HepG2 (cell line): ENCODE measurements around the gene ASPRV1. TPM values are rescaled to one million over a fixed set of nuclear protein-coding genes. Genes with fewer than 3 reads are reported as not detected.

Experiments
- ATAC-seq: fragments of 200-7000 bp; cut with Tn5 transposase; 3 replicates; pipeline ENCODE4 v1.9.1; 2020; ENCODE audit warnings: mild to moderate bottlenecking, moderate library complexity
- BruUV-seq: library from RNA; stranded (reverse); fragments of 400-500 nt; replicated peaks from 2 replicates; lab custom pipeline; 2021; lab: Mats Ljungman, UMichigan
- CTCF ChIA-PET: fragments of 300-600 bp; formaldehyde crosslinking; extraction: SDS; loops from one replicate; lab custom pipeline; 2021; ENCODE audit warnings: low total read pairs, inconsistent platforms, low intra/inter-chr PET ratio; lab: Yijun Ruan, JAX
- POLR2A ChIA-PET: fragments of 350-600 bp; sonication (Branson Sonifier 250); formaldehyde crosslinking; loops from one replicate; lab custom pipeline; 2020; ENCODE audit warnings: antibody characterized with exemption, inconsistent platforms; lab: Yijun Ruan, JAX
- DNase-seq: peaks from one replicate; pipeline ENCODE4 v3.0.0-alpha.2; 2015; ENCODE audit warnings: low spot score
- FAIRE-seq: peaks from 3 replicates; lab custom pipeline; 2011; peaks lifted over from hg19 to GRCh38; lab: Jason Lieb, UNC
- H2AFZ ChIP-seq: one replicate; pipeline ENCODE4 v1.6.1; 2011; ENCODE audit warnings: low read length, inconsistent platforms
- H3K27ac ChIP-seq: fragments of 300-600 bp; 3 replicates; pipeline ENCODE4 v1.8.0; 2011; ENCODE audit warnings: mixed run types, mild to moderate bottlenecking, mixed read lengths, low read length, inconsistent platforms; ENCODE audit not compliant: insufficient read depth; ENCODE audit errors: extremely low read length
- H3K27me3 ChIP-seq, 2 experiments: fragments of 200-600 bp in 1 of 2; 2 replicates in 1 of 2; 3 replicates in 1 of 2; pipeline versions ENCODE4 v1.6.0 to v1.8.0; 2011; ENCODE audit warnings: low read length in 2 of 2, mild to moderate bottlenecking in 2 of 2, moderate library complexity in 2 of 2, inconsistent platforms in 1 of 2; ENCODE audit not compliant: insufficient read depth in 2 of 2, control insufficient read depth in 1 of 2
- H3K36me3 ChIP-seq, 2 experiments: fragments of 200-600 bp in 1 of 2; replicated peaks in 1 of 2; 2 replicates in 1 of 2; 3 replicates in 1 of 2; pipeline versions ENCODE4 v1.5.1 to v1.8.0; 2011; ENCODE audit warnings: low read length in 2 of 2, inconsistent platforms in 1 of 2; ENCODE audit not compliant: insufficient read depth in 2 of 2, control insufficient read depth in 1 of 2
- H3K4me1 ChIP-seq: 2 replicates; pipeline ENCODE4 v1.5.1; 2012; ENCODE audit warnings: low read length, inconsistent platforms; ENCODE audit not compliant: insufficient read depth
- H3K4me2 ChIP-seq: 2 replicates; pipeline ENCODE4 v1.6.0; 2011; ENCODE audit warnings: low read depth, low read length, inconsistent platforms
- H3K4me3 ChIP-seq, 3 experiments: fragments of 200-600 bp in 1 of 3; sonication (generic), shearing (Covaris generic) in 1 of 3; replicated peaks in 1 of 3; 2 replicates each; pipeline ENCODE4 v1.5.1; 2011 to 2016; ENCODE audit warnings: low read length in 3 of 3, inconsistent platforms in 2 of 3, low read depth in 2 of 3, mild to moderate bottlenecking in 2 of 3, control low read depth in 1 of 3, mixed read lengths in 1 of 3; ENCODE audit not compliant: insufficient read depth in 1 of 3
- H3K79me2 ChIP-seq: one replicate; pipeline ENCODE4 v1.6.1; 2011; ENCODE audit warnings: low read length, inconsistent platforms; ENCODE audit not compliant: insufficient read depth
- H3K9ac ChIP-seq: 2 replicates; pipeline ENCODE4 v1.6.0; 2011; ENCODE audit warnings: mild to moderate bottlenecking, low read depth, low read length, inconsistent platforms; ENCODE audit not compliant: insufficient read depth
- H3K9me3 ChIP-seq: 2 replicates; pipeline ENCODE4 v1.5.1; 2012; ENCODE audit warnings: mild to moderate bottlenecking, low read length
- H4K20me1 ChIP-seq: 2 replicates; pipeline ENCODE4 v1.6.0; 2011; ENCODE audit warnings: inconsistent platforms, mild to moderate bottlenecking, low read length, moderate library complexity; ENCODE audit not compliant: insufficient read depth
- JUNB ChIP-seq: sonication (generic); formaldehyde crosslinking; IDR thresholded peaks from 2 replicates; pipeline ENCODE4 v1.8.0; 2022; ENCODE audit warnings: missing genetic modification reagents, mild to moderate bottlenecking, borderline replicate concordance
- NONO ChIP-seq, 2 experiments: fragments of 450-650 bp in 1 of 2; sonication (generic) in 1 of 2; formaldehyde crosslinking in 1 of 2; IDR thresholded peaks in 1 of 2; conservative IDR thresholded peaks in 1 of 2; 2 replicates each; pipeline versions ENCODE4 v1.6.1 to v1.8.0; 2017 to 2022; ENCODE audit warnings: mild to moderate bottlenecking in 1 of 2, missing genetic modification reagents in 1 of 2, moderate library complexity in 1 of 2
- RFXANK ChIP-seq: IDR thresholded peaks from 2 replicates; pipeline ENCODE4 v1.6.1; 2016
- ZNF34 ChIP-seq: sonication (generic); formaldehyde crosslinking; IDR thresholded peaks from 2 replicates; pipeline ENCODE4 v1.4.0; 2020; ENCODE audit warnings: mild to moderate bottlenecking, missing genetic modification reagents, borderline replicate concordance
- ZNF441 ChIP-seq: sonication (generic); formaldehyde crosslinking; IDR thresholded peaks from 2 replicates; pipeline ENCODE4 v1.7.0; 2021; ENCODE audit warnings: missing genetic modification reagents, borderline replicate concordance
- ZNF547 ChIP-seq: sonication (generic); formaldehyde crosslinking; IDR thresholded peaks from 2 replicates; pipeline ENCODE4 v1.5.1; 2020; ENCODE audit warnings: mild to moderate bottlenecking, missing genetic modification reagents
- ZNF549 ChIP-seq: sonication (generic); formaldehyde crosslinking; IDR thresholded peaks from 2 replicates; pipeline ENCODE4 v1.5.0; 2020; ENCODE audit warnings: missing genetic modification reagents
- ZNF564 ChIP-seq: sonication (generic); formaldehyde crosslinking; IDR thresholded peaks from 2 replicates; pipeline ENCODE4 v1.8.1; 2023; ENCODE audit warnings: mild to moderate bottlenecking, missing genetic modification reagents
- ZNF772 ChIP-seq: sonication (generic); formaldehyde crosslinking; IDR thresholded peaks from 2 replicates; pipeline ENCODE4 v1.5.0; 2020; ENCODE audit warnings: mild to moderate bottlenecking, missing genetic modification reagents
- WGBS: methylation state at CpG from one replicate; pipeline ENCODE4 v1.1.6; 2017; ENCODE audit warnings: low lambda C conversion rate; 5-methylcytosine and 5-hydroxymethylcytosine counted together
- in situ Hi-C: cut with HindIII; loops from 2 replicates; pipeline ENCODE4 v1.10.0; 2017; ENCODE audit warnings: low pct_unique_long_range_greater_than_20kb; ENCODE audit not compliant: extremely low pct_ligation_motif_present
- intact Hi-C: fragments of 100-400 bp; cut with micrococcal nuclease; formaldehyde crosslinking; loops from one replicate; pipeline ENCODE4 v1.10.0; 2022; ENCODE audit not compliant: unreplicated experiment
- polyA plus RNA-seq, 8 experiments: library from polyadenylated mRNA; depleted of rRNA in 3 of 8; stranded (reverse) in 7 of 8; unstranded in 1 of 8; fragments of >200 nt; fragmentation: Illumina TruSeq in 4 of 8; extraction: Trizol in 4 of 8; gene quantifications; 2 replicates each; pipeline versions ENCODE4 v1.2.1 to v1.2.3, GENCODE V29; 2011 to 2016; ENCODE audit warnings: low read depth in 4 of 8, missing spikeins in 1 of 8, mixed read lengths in 1 of 8; ENCODE audit not compliant: insufficient read depth in 1 of 8
- total RNA-seq, 5 experiments: library from RNA; depleted of rRNA; stranded (reverse); fragments of >200 nt; fragmentation: Illumina TruSeq; extraction: Trizol; gene quantifications; 2 replicates each; pipeline ENCODE4 v1.2.3, GENCODE V29; 2016; ENCODE audit warnings: low read depth in 1 of 5
- TF ChIP-seq, protein P1 (sequence below): sonication (generic); formaldehyde crosslinking; IDR thresholded peaks from 2 replicates; pipeline ENCODE4 v1.4.0; 2020; ENCODE audit warnings: low read depth, missing genetic modification reagents
- TF ChIP-seq, protein P2 (sequence below): sonication (generic); formaldehyde crosslinking; IDR thresholded peaks from 2 replicates; pipeline ENCODE4 v1.4.0; 2020; ENCODE audit warnings: low read depth, mild to moderate bottlenecking, missing genetic modification reagents
- TF ChIP-seq, protein P3 (sequence below): sonication (generic); IDR thresholded peaks from 2 replicates; pipeline ENCODE4 v1.6.1; 2016; ENCODE audit warnings: low read depth, borderline replicate concordance
- TF ChIP-seq, protein P4 (sequence below): sonication (generic); formaldehyde crosslinking; IDR thresholded peaks from 2 replicates; pipeline ENCODE4 v1.9.0; 2021; ENCODE audit warnings: missing genetic modification reagents, borderline replicate concordance
- TF ChIP-seq, protein P5 (sequence below): fragments of 450-650 bp; IDR thresholded peaks from 2 replicates; pipeline ENCODE4 v1.6.1; 2017; ENCODE audit warnings: mild to moderate bottlenecking

The ASPRV1 gene
- total and polyA plus RNA-seq, 2 of the 13 experiments (the other 11 are each of a cell fraction or from before 2014, with no cell fraction given) = 0.40 to 0.48 TPM

DNA sequence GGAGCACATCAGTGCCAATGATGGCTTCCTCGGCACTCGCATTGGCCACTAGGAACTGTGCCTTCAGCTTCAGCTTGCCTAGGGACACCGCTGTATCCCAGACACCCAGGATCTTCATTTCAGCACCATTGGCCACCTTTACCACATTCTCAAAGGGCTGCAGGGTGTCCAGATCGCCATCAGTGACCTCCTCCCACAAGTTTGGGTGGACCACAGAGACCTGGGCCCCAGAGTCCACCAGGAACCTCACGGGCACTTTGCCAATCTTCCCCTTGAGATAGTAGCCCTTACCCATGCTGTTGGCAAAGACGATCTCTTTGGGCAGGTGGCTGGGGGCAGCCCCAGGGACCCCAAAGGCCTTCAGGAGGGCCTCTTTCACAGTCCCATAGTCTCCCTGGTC is 610 bp downstream of the ASPRV1 start (continued):
- TF ChIP-seq, protein P1, sequence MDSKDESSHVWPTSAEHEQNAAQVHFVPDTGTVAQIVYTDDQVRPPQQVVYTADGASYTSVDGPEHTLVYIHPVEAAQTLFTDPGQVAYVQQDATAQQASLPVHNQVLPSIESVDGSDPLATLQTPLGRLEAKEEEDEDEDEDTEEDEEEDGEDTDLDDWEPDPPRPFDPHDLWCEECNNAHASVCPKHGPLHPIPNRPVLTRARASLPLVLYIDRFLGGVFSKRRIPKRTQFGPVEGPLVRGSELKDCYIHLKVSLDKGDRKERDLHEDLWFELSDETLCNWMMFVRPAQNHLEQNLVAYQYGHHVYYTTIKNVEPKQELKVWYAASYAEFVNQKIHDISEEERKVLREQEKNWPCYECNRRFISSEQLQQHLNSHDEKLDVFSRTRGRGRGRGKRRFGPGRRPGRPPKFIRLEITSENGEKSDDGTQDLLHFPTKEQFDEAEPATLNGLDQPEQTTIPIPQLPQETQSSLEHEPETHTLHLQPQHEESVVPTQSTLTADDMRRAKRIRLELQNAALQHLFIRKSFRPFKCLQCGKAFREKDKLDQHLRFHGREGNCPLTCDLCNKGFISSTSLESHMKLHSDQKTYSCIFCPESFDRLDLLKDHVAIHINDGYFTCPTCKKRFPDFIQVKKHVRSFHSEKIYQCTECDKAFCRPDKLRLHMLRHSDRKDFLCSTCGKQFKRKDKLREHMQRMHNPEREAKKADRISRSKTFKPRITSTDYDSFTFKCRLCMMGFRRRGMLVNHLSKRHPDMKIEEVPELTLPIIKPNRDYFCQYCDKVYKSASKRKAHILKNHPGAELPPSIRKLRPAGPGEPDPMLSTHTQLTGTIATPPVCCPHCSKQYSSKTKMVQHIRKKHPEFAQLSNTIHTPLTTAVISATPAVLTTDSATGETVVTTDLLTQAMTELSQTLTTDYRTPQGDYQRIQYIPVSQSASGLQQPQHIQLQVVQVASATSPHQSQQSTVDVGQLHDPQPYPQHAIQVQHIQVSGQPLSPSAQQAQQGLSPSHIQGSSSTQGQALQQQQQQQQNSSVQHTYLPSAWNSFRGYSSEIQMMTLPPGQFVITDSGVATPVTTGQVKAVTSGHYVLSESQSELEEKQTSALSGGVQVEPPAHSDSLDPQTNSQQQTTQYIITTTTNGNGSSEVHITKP = no peak
- TF ChIP-seq, protein P2, sequence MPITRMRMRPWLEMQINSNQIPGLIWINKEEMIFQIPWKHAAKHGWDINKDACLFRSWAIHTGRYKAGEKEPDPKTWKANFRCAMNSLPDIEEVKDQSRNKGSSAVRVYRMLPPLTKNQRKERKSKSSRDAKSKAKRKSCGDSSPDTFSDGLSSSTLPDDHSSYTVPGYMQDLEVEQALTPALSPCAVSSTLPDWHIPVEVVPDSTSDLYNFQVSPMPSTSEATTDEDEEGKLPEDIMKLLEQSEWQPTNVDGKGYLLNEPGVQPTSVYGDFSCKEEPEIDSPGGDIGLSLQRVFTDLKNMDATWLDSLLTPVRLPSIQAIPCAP (CRISPR knock-in tag) = no peak

DNA sequence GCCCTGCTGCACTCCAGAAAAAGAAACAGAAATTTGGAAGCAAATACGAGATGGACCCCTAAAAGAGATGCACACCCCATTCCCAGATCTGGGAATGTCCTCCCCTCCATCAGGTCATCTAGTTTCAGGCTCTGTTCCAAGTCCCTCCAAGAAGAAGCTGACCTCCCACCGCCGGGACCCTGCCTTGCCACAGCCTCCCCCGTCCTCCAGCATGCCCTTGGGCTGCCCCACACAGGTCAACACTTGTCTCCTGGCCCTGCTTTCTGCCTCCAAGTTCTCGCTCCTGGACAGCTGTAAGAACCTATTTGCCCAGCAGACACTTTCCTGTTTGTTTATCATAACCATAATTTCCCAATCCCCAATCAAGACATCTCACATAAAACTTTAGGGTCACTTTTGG is 2.0 kb downstream of the ASPRV1 start:
- no peak overlapping the region for H3K4me3 ChIP-seq
- no peak for FAIRE-seq
- DNase-seq = no peak
- no peak for ATAC-seq
- no peak overlapping the region for H3K4me2 ChIP-seq
- H3K27me3 ChIP-seq = peaks cover 0 to 25% of the 10 kb centered on the region in 2 experiments; a peak in 2 of 5 replicates
- no TSS peak for BruUV-seq
- in situ Hi-C loops = no loop called here
- no peaks in the 10 kb centered on the region for H3K79me2 ChIP-seq
- ChIA-PET POLR2A (no interaction called here), CTCF (no interaction called here)
- H3K9ac ChIP-seq = no peak overlapping the region
- intact Hi-C loops = no loop called here
- H3K9me3 ChIP-seq = no peaks in the 10 kb centered on the region
- H3K4me1 ChIP-seq = peaks cover 33% of the 10 kb centered on the region
- H3K36me3 ChIP-seq = no peaks in the 10 kb centered on the region
- no peak overlapping the region for H2AFZ ChIP-seq
- 5% methylated on average over 5 of the region's 5 CpGs for WGBS
- no peak overlapping the region for H3K27ac ChIP-seq
- no peaks in the 10 kb centered on the region for H4K20me1 ChIP-seq
- no peak for TF ChIP-seq JUNB (CRISPR knock-in tag)
- no peak for TF ChIP-seq ZNF564 (CRISPR knock-in tag)
- no peak for TF ChIP-seq ZNF547 (CRISPR knock-in tag)
- TF ChIP-seq, protein P3, sequence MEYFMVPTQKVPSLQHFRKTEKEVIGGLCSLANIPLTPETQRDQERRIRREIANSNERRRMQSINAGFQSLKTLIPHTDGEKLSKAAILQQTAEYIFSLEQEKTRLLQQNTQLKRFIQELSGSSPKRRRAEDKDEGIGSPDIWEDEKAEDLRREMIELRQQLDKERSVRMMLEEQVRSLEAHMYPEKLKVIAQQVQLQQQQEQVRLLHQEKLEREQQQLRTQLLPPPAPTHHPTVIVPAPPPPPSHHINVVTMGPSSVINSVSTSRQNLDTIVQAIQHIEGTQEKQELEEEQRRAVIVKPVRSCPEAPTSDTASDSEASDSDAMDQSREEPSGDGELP = no peak
- TF ChIP-seq ZNF772 (CRISPR knock-in tag) = no peak
- TF ChIP-seq, protein P4, sequence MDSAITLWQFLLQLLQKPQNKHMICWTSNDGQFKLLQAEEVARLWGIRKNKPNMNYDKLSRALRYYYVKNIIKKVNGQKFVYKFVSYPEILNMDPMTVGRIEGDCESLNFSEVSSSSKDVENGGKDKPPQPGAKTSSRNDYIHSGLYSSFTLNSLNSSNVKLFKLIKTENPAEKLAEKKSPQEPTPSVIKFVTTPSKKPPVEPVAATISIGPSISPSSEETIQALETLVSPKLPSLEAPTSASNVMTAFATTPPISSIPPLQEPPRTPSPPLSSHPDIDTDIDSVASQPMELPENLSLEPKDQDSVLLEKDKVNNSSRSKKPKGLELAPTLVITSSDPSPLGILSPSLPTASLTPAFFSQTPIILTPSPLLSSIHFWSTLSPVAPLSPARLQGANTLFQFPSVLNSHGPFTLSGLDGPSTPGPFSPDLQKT (CRISPR knock-in tag) = no peak
- TF ChIP-seq, protein P5, sequence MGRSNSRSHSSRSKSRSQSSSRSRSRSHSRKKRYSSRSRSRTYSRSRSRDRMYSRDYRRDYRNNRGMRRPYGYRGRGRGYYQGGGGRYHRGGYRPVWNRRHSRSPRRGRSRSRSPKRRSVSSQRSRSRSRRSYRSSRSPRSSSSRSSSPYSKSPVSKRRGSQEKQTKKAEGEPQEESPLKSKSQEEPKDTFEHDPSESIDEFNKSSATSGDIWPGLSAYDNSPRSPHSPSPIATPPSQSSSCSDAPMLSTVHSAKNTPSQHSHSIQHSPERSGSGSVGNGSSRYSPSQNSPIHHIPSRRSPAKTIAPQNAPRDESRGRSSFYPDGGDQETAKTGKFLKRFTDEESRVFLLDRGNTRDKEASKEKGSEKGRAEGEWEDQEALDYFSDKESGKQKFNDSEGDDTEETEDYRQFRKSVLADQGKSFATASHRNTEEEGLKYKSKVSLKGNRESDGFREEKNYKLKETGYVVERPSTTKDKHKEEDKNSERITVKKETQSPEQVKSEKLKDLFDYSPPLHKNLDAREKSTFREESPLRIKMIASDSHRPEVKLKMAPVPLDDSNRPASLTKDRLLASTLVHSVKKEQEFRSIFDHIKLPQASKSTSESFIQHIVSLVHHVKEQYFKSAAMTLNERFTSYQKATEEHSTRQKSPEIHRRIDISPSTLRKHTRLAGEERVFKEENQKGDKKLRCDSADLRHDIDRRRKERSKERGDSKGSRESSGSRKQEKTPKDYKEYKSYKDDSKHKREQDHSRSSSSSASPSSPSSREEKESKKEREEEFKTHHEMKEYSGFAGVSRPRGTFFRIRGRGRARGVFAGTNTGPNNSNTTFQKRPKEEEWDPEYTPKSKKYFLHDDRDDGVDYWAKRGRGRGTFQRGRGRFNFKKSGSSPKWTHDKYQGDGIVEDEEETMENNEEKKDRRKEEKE = no peak
- TF ChIP-seq ZNF549 (CRISPR knock-in tag) = no peak
- no peak for TF ChIP-seq ZNF441 (CRISPR knock-in tag)
- TF ChIP-seq RFXANK (CRISPR knock-in tag) = no peak
- no peak for TF ChIP-seq NONO (IDR thresholded peaks at IDR 0.05)
- TF ChIP-seq NONO (CRISPR knock-in tag; conservative IDR thresholded peaks at IDR 0.05) = no peak
- no peak for TF ChIP-seq ZNF34 (CRISPR knock-in tag)
